Measurements from ENCODE around the gene IFNA1.
A peak's percentile ranks its signal among the peaks of the same experiment; 100 is the strongest.

The IFNA1 gene

GRCh38 chr9:21404146-21404545 is 36.1 kb upstream of the IFNA1 start:
- H3K4me3 ChIP-seq (ENCODE audit: low read depth, low read length) = no peak overlapping the region
- DNase-seq (ENCODE audit: low read depth, low spot score) = no peak
- TF ChIP-seq CTCF (IDR thresholded peaks at IDR 0.05; ENCODE audit: low read depth, low read length) = no peak
- in situ Hi-C loops (cut with HindIII; ENCODE audit: low sequenced_read_pairs) = no loop called here

- TF ChIP-seq CTCF (IDR thresholded peaks at IDR 0.05; ENCODE audit: low read depth, low read length) = no peak
- H3K4me3 ChIP-seq (ENCODE audit: low read depth, low read length) = no peak within 1 kb of the TSS
- DNase-seq (ENCODE audit: low read depth, low spot score) = no peak
- in situ Hi-C loops (cut with HindIII; ENCODE audit: low sequenced_read_pairs) = no loop called here
Measured at GRCh38 chr9:21408817-21409216, 31.4 kb upstream of the IFNA1 start, which contains the start of gene IFNA8. Gene IFNA8, plus strand, starts transcription at chr9:21409117. Its CDS starts 60 bp downstream, at chr9:21409177.

GRCh38 chr9:21412107-21412506 is 28.1 kb upstream of the IFNA1 start:
- no peak overlapping the region for H3K4me3 ChIP-seq (ENCODE audit: low read depth, low read length)
- in situ Hi-C loops (cut with HindIII; ENCODE audit: low sequenced_read_pairs) = no loop called here
- DNase-seq (ENCODE audit: low read depth, low spot score) = no peak
- no peak for TF ChIP-seq CTCF (IDR thresholded peaks at IDR 0.05; ENCODE audit: low read depth, low read length)

- no peak overlapping the region for H3K4me3 ChIP-seq (ENCODE audit: low read depth, low read length)
- no peak for TF ChIP-seq CTCF (IDR thresholded peaks at IDR 0.05; ENCODE audit: low read depth, low read length)
- in situ Hi-C loops (cut with HindIII; ENCODE audit: low sequenced_read_pairs) = no loop called here
- no peak for DNase-seq (ENCODE audit: low read depth, low spot score)
Measured at GRCh38 chr9:21413151-21413550, 27.1 kb upstream of the IFNA1 start.

- no peak overlapping the region for H3K4me3 ChIP-seq (ENCODE audit: low read depth, low read length)
- in situ Hi-C loops (cut with HindIII; ENCODE audit: low sequenced_read_pairs) = no loop called here
- no peak for DNase-seq (ENCODE audit: low read depth, low spot score)
- peak; percentile 5 for TF ChIP-seq CTCF (IDR thresholded peaks at IDR 0.05; ENCODE audit: low read depth, low read length)
Measured at GRCh38 chr9:21413624-21414023, 26.6 kb upstream of the IFNA1 start.

GRCh38 chr9:21414220-21414940 is 25.9 kb upstream of the IFNA1 start:
- in situ Hi-C loops (cut with HindIII; ENCODE audit: low sequenced_read_pairs) = no loop called here
- no peak for DNase-seq (ENCODE audit: low read depth, low spot score)
- H3K4me3 ChIP-seq (ENCODE audit: low read depth, low read length) = no peak overlapping the region
- no peak for TF ChIP-seq CTCF (IDR thresholded peaks at IDR 0.05; ENCODE audit: low read depth, low read length)

Data from astrocyte of the spinal cord (primary cell).